Activated CD4-positive, alpha-beta T cell treated with anti-CD3 and anti-CD28 coated beads, Interleukin-2, amount 10 ng/mL, durations not matched to agents 7 days and 5 days (primary cell): ENCODE measurements around the gene DCAF4. TPM values are rescaled to one million over a fixed set of nuclear protein-coding genes. Genes with fewer than 3 reads are reported as not detected.

ENCODE experiments used
- CTCF ChIA-PET: fragments of 350-600 bp; sonication (Branson Sonifier 250); formaldehyde crosslinking; loops from one replicate; lab custom pipeline; 2021; ENCODE audit warnings: antibody characterized with exemption; lab: Charles Lee
- POLR2A ChIA-PET: fragments of 350-600 bp; sonication (Branson Sonifier 250); formaldehyde crosslinking; loops from one replicate; lab custom pipeline; 2021; ENCODE audit warnings: antibody characterized with exemption; lab: Charles Lee
- DNase-seq: peaks from one replicate; pipeline ENCODE4 v3.0.0-alpha.2; 2020
- H3K27ac Mint-ChIP-seq: one replicate; pipeline ENCODE4 v1.8.0; 2021; ENCODE audit warnings: mild to moderate bottlenecking, moderate library complexity, mixed read lengths
- H3K27me3 Mint-ChIP-seq: one replicate; pipeline ENCODE4 v1.8.0; 2021; ENCODE audit warnings: mixed read lengths
- H3K36me3 Mint-ChIP-seq: one replicate; pipeline ENCODE4 v1.8.0; 2021; ENCODE audit warnings: low read depth, mixed read lengths
- H3K4me1 Mint-ChIP-seq: one replicate; pipeline ENCODE4 v1.8.0; 2021; ENCODE audit warnings: mixed read lengths
- H3K4me3 Mint-ChIP-seq: one replicate; pipeline ENCODE4 v1.8.0; 2021; ENCODE audit warnings: mild to moderate bottlenecking, moderate library complexity, mixed read lengths
- H3K9me3 Mint-ChIP-seq: one replicate; pipeline ENCODE4 v1.8.0; 2021; ENCODE audit warnings: mixed read lengths
- total RNA-seq, 2 experiments: library from RNA; stranded (reverse); gene quantifications; one replicate each; pipeline ENCODE4 v1.2.3, GENCODE V29; 2021

Gene DCAF4
- total RNA-seq, 2 experiments from 2014 or later, result 15.9 to 21.3 TPM

DNA sequence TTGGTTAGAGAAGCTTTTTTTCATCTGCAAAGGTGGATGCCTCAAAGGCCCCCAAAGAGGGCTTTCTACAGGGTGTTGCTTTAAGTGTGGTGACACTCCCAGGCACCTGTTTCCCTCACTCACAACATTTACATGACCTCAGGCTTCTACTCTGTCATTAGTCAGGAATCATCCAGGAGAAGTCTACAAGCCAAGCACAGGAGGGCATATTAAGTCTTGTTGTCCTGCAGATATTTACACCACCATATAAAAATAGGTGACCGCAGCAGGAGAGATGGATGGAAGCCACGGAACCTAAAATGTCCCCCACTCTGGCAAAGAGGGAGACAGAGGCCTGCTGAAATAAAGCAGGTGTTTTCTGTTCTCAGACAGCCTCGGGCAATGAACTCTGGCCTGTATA lies 24.9 kb upstream of the DCAF4 start:
- Mint-ChIP-seq H3K27ac (no peak overlapping the region), H3K27me3 (peaks cover 33% of the 10 kb centered on the region), H3K4me3 (no peak overlapping the region), H3K36me3 (no peaks in the 10 kb centered on the region), H3K4me1 (peaks cover 14% of the 10 kb centered on the region), H3K9me3 (no peaks in the 10 kb centered on the region)
- ChIA-PET CTCF (no interaction called here), POLR2A (no interaction called here)
- no peak for DNase-seq

DNA sequence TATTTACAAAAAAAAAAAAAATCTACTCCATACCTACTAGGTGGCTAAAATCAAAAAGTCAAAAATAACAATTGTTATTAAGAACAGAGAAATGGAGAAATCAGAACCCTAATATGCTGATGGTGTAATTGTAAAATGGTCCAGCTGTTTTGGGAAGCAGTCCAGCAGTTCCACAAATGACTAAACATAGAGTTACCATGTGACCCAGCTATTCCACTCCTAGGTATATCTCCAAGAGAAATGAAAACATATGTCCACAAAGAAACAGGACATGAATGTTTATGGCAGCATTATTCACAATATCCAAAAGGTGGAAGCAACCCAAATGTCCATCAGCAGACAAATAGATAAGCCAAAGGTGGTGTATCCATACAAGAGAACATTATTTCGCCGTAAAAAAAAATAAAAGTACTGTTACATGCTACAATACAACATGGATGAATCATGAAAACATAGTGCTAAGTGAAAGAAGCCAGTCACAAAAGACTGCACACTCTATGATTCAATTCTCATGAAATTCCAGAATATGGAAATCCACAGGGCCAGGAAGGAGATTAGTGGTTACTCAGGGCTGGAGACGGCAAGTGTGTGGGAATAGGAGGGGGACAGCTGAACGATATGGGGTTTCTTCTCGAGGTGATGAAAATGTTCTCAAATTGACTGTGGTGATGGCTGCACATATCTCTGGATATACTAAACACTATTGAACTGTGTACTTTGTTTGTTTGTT lies 23.3 kb upstream of the DCAF4 start:
- Mint-ChIP-seq H3K36me3 (no peaks in the 10 kb centered on the region), H3K27ac (no peak overlapping the region), H3K9me3 (no peaks in the 10 kb centered on the region), H3K27me3 (peaks cover 29% of the 10 kb centered on the region), H3K4me1 (peaks cover 26% of the 10 kb centered on the region), H3K4me3 (no peak overlapping the region)
- ChIA-PET CTCF (interaction anchor here (0.7 to 4.8 kb wide), 6 partner anchors 8 to 393 kb away, joined by 3 to 83 read pairs (median 4); partner anchors contain the start of gene DPF3), POLR2A (interaction anchor here (0.7 kb wide), 1 partner anchor 386 kb away, joined by 3 read pairs; no protein-coding TSS in a partner anchor)
- no peak for DNase-seq

DNA sequence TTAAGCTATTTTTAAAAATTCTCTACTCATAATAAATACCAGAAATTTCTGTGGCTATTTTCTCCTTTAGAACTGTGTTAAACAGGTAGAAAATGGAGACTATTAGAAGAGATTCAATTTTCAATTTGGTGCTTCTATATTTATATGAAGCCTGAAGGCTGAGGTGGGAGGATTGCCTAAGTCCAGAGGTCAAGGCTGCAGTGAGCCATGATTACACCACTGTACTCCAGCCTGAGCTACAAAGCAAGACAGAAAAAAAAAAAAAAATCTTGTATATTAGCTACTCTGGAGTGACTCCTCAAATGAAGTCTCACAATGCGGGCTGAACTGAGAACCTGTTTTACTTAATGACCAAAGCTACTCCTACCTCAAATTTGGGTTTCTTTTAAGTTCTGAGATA lies 22.5 kb upstream of the DCAF4 start:
- H3K36me3 Mint-ChIP-seq, result no peaks in the 10 kb centered on the region
- no peak overlapping the region for H3K27ac Mint-ChIP-seq
- peaks cover 26% of the 10 kb centered on the region for H3K4me1 Mint-ChIP-seq

DNA sequence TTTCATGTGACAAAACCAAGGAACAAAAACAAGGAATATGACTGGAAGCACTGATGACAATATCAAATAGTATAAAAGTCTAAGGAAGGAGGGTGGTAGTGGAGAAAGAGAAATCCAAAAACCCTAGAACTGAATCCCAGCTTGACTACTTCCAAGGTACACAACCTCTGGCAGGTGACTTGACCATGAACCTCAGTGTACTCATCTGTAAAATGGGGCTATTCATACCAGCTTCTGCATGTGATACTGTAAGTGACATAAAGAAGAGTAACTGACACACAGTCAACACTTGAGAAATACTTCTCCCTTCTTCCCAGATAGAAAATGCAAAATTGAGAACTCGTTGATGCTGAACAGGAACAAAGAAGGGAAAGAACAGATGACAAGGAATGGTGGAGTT lies 22.0 kb upstream of the DCAF4 start:
- POLR2A ChIA-PET, result no interaction called here

More for the DNA sequence above, 22.5 kb upstream of the DCAF4 start:
- ChIA-PET CTCF (interaction anchor here (0.6 to 4.8 kb wide), 6 partner anchors 9 to 394 kb away, joined by 3 to 83 read pairs (median 3); partner anchors contain the start of gene DPF3), POLR2A (no interaction called here)
- DNase-seq, result no peak
- Mint-ChIP-seq H3K27me3 (peaks cover 32% of the 10 kb centered on the region), H3K9me3 (no peaks in the 10 kb centered on the region), H3K4me3 (no peak overlapping the region)

DNA sequence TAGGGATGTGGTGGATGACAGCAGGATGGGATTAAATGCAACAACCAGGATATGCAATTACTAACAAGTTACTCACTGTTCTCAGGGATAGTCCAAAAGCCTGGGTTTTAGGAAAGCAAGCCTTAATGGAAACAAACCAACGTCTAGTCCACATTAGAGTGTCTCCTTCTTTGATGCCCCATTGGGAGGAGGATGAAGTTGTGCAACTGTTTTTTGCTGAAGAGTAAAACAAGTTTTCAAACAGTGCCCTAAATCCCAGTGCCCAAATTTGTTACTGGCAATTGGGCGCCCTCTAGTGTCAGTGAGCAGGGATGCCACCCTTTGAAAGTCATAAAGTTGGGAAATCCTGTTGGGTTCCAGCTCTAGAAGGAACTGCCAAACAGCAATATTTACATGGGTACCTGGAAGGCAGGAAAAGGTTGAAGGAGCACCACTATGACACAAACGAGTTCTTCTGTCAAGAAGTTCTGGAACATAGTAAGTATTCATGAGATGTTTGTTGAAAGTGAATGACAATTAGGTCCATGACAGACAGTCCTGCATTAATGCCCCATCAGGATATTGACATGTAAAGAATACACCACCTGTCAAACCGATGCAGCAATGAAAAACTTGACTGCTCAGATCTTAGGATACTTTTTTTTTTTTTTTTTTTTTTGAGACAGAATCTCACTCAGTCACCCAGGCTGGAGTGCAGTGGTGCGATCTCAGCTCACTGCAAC lies 21.3 kb upstream of the DCAF4 start:
- Mint-ChIP-seq H3K4me3 (no peak overlapping the region), H3K4me1 (peaks cover 24% of the 10 kb centered on the region), H3K9me3 (no peaks in the 10 kb centered on the region), H3K27me3 (peaks cover 34% of the 10 kb centered on the region), H3K36me3 (no peaks in the 10 kb centered on the region), H3K27ac (no peak overlapping the region)
- ChIA-PET CTCF (interaction anchor here (0.6 to 4.8 kb wide), 13 partner anchors 10 to 432 kb away, joined by 3 to 83 read pairs (median 3); partner anchors contain the start of gene DPF3), POLR2A (no interaction called here)
- peak; percentile 77 for DNase-seq

More for the DNA sequence above, 22.0 kb upstream of the DCAF4 start:
- no peak for DNase-seq
- Mint-ChIP-seq H3K36me3 (no peaks in the 10 kb centered on the region), H3K27ac (no peak overlapping the region), H3K9me3 (no peaks in the 10 kb centered on the region), H3K4me1 (peaks cover 26% of the 10 kb centered on the region), H3K27me3 (peaks cover 32% of the 10 kb centered on the region), H3K4me3 (no peak overlapping the region)
- CTCF ChIA-PET, result interaction anchor here (0.6 to 4.8 kb wide), 8 partner anchors 10 to 399 kb away, joined by 3 to 83 read pairs (median 4); partner anchors contain the start of gene DPF3

DNA sequence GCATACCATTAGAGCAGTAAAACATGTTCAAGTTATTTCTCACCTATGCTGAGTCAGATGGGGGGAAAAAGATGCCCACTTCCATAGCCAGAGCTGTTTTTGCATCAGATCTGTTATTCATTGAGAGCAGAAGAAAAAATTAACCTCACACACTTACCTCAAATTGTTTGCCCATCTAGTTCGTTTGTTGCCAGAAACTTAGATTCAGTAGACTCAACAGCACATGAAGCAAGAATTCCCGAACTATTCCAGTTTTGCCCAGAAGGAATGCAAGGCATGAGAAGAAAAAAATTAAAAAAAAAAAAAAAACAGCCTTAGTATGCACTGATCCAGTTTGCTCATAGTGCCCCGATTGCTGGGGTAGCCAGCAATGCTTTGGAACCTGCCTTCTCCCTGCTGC lies 19.9 kb upstream of the DCAF4 start:
- ChIA-PET CTCF (interaction anchor here (1.4 to 4.8 kb wide), 3 partner anchors 12 to 391 kb away, joined by 5 to 83 read pairs (median 12); partner anchors contain the start of gene DPF3), POLR2A (no interaction called here)
- Mint-ChIP-seq H3K36me3 (no peaks in the 10 kb centered on the region), H3K4me1 (peaks cover 27% of the 10 kb centered on the region), H3K4me3 (no peak overlapping the region), H3K27me3 (peaks cover 31% of the 10 kb centered on the region), H3K27ac (no peak overlapping the region), H3K9me3 (no peaks in the 10 kb centered on the region)
- no peak for DNase-seq

DNA sequence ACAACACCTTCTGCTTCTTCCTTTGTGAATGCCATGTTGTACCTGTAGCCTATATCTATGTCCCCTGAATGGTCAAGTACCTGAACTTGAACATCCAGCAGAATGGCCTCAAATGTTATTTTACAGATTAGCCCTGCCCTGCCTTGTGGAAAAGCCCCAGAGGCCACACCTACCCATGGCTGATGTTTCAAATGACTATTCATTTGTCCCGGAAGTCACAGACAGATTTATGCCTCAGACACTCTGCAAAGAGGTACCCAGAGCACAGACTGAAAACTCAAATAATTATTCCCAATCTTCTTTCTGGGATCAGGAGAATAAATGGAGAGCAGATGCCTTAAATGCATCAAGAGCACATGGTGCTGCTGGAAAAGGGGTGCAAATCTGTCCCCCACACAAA lies 19.4 kb upstream of the DCAF4 start:
- Mint-ChIP-seq H3K27me3 (peaks cover 30% of the 10 kb centered on the region), H3K27ac (no peak overlapping the region)

DNA sequence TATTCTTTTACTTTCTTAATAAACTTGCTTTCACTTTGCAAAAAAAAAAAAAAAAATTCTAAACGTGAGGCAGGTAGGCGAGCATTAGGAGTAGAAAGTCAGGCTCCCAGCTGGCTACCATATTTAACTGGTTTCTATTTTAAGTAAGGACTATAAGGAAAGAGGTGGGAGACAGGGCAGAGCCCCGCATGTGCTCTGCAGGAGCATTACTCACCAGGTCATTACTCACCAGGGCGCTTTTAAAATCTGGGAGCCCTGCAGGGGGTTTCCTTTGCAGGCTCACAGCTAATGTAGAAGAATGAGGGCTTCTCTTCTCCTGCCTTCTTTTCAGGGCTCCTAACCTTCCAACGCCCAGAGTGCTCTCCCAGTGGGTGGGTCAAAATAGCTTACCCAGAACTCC lies 18.4 kb upstream of the DCAF4 start:
- no peak for DNase-seq

More for the DNA sequence above, 19.4 kb upstream of the DCAF4 start:
- H3K4me1 Mint-ChIP-seq, result peaks cover 27% of the 10 kb centered on the region
- H3K4me3 Mint-ChIP-seq, result no peak overlapping the region
- H3K9me3 Mint-ChIP-seq, result no peaks in the 10 kb centered on the region
- no peak for DNase-seq
- CTCF ChIA-PET, result interaction anchor here (4.8 kb wide), 1 partner anchor 391 kb away, joined by 83 read pairs; no protein-coding TSS in a partner anchor
- POLR2A ChIA-PET, result no interaction called here
- H3K36me3 Mint-ChIP-seq, result no peaks in the 10 kb centered on the region

DNA sequence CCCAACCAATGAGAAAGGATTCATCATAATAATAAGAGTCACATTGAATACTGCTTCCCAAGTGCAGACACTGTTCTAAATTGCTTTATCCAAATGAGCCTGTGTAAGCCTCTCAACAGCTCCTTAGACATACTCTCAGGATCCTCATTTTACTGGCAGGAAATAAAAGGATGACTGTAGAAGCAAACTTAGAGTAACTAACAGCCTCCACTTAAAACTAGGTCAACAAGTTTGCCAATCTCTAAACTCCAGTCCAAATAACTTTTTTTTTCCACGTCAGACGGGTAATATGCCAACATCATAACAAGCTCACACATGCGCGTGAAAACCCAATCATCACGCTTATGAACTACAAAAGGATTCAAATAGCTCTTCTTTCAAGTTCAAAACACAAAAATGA lies 17.1 kb upstream of the DCAF4 start:
- Mint-ChIP-seq H3K4me3 (no peak overlapping the region), H3K9me3 (no peaks in the 10 kb centered on the region), H3K4me1 (peaks cover 27% of the 10 kb centered on the region), H3K27me3 (peaks cover 41% of the 10 kb centered on the region), H3K36me3 (no peaks in the 10 kb centered on the region), H3K27ac (no peak overlapping the region)
- POLR2A ChIA-PET, result no interaction called here
- CTCF ChIA-PET, result interaction anchor here (0.6 to 1.8 kb wide), 5 partner anchors 9 to 398 kb away, joined by 3 to 4 read pairs (median 3); no protein-coding TSS in a partner anchor
- no peak for DNase-seq

More for the DNA sequence above, 18.4 kb upstream of the DCAF4 start:
- H3K9me3 Mint-ChIP-seq, result no peaks in the 10 kb centered on the region
- ChIA-PET CTCF (interaction anchor here (1.1 kb wide), 1 partner anchor 394 kb away, joined by 4 read pairs; no protein-coding TSS in a partner anchor), POLR2A (no interaction called here)
- H3K27me3 Mint-ChIP-seq, result peaks cover 32% of the 10 kb centered on the region
- peaks cover 27% of the 10 kb centered on the region for H3K4me1 Mint-ChIP-seq
- no peaks in the 10 kb centered on the region for H3K36me3 Mint-ChIP-seq
- no peak overlapping the region for H3K4me3 Mint-ChIP-seq
- no peak overlapping the region for H3K27ac Mint-ChIP-seq

DNA sequence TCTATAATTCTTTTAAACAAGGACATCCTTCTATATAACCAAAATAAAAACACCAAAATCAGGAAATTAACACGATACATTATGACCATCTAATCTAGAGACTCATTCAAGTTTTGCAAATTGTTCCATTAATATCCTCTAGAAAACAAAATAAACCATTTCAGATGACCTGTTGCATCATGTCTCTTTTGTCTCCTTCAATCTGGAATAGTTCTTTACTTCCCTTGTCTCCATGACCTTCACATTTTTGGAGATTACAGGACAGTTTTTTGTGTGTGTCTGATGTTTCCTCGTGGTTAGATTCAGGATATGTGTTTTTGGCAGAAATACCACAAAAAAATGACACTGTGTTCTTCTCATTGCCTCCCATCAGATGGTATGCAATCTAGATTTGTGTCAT lies 12.5 kb upstream of the DCAF4 start:
- DNase-seq, result no peak
- ChIA-PET POLR2A (no interaction called here), CTCF (no interaction called here)
- Mint-ChIP-seq H3K27me3 (peaks cover 34% of the 10 kb centered on the region), H3K36me3 (no peaks in the 10 kb centered on the region), H3K4me1 (peaks cover 3% of the 10 kb centered on the region), H3K9me3 (no peaks in the 10 kb centered on the region), H3K27ac (no peak overlapping the region), H3K4me3 (no peak overlapping the region)

DNA sequence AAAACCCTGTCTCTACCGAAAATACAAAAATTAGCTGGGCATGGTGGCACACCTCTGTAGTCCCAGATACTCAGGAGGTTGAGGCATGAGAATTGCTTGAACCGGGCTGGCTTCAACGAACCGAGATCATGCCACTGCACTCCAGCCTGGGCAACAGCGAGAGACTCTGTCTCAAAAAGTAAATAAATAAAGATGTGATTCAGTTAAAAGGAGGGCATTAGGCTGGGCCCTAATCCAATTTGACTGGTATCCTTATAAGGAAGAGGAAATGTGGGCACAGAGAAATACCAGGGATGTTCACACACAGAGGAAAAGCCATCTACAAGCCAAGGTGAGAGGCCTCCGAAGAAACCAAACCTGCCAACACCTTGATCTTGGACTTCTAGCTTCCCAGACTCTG lies 10.1 kb upstream of the DCAF4 start:
- Mint-ChIP-seq H3K27ac (no peak overlapping the region), H3K4me1 (peaks cover 2% of the 10 kb centered on the region), H3K9me3 (no peaks in the 10 kb centered on the region), H3K36me3 (no peaks in the 10 kb centered on the region), H3K4me3 (no peak overlapping the region), H3K27me3 (peaks cover 49% of the 10 kb centered on the region)
- ChIA-PET POLR2A (no interaction called here), CTCF (no interaction called here)
- DNase-seq, result no peak

DNA sequence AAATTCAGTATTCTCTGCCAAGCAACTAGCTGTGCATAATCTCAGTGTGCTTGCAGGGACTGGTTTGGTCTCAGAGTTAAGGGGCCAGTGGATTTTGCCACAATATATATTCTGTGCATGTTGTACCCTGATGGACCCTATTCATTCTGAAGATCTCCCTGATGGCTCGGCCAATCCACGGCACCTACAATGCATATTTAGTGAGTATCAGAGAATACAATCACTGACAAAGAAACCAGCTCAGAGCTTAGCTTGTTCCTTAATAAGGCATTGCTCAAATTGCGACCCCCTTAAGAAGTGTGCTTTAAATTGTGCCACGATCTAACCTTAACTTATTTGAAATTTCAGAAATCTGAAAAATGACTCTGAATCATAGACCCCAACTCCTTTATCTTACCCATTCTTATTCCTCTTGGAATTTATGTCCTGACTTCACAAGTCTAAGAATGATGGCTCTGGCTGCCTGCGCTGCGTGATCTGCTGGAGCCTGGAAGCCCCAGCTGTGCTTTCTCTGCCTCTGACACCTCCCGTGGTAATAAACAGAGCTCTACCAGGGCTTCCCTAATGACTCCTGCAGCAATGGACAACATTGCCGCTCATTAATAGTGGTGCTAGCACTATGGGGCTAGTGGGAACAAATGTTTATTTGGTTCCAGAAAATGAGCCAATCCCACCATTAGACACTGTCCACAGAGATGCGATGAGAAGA lies 9.0 kb upstream of the DCAF4 start:
- DNase-seq, result no peak
- no peak overlapping the region for H3K27ac Mint-ChIP-seq
- no peaks in the 10 kb centered on the region for H3K9me3 Mint-ChIP-seq
- ChIA-PET CTCF (interaction anchor here (1.3 to 1.5 kb wide), 2 partner anchors 12 to 403 kb away, joined by 3 to 5 read pairs; no protein-coding TSS in a partner anchor), POLR2A (no interaction called here)
- peaks cover 54% of the 10 kb centered on the region for H3K27me3 Mint-ChIP-seq
- no peaks in the 10 kb centered on the region for H3K4me1 Mint-ChIP-seq
- H3K4me3 Mint-ChIP-seq, result no peak overlapping the region
- H3K36me3 Mint-ChIP-seq, result no peaks in the 10 kb centered on the region
